IMR-90 (cell line): Measurements from ENCODE around the gene TRABD2A. TPM values are rescaled to one million over a fixed set of nuclear protein-coding genes. Genes with fewer than 3 reads are reported as not detected.

Experiments
- ATAC-seq: fragments of 200-7000 bp; cut with Tn5 transposase; 2 replicates; pipeline ENCODE4 v1.9.1; 2020; ENCODE audit warnings: low read depth, mild to moderate bottlenecking, moderate library complexity
- BruUV-seq: library from RNA; stranded (reverse); fragments of 400-500 nt; replicated peaks from 2 replicates; lab custom pipeline; 2021; lab: Mats Ljungman, UMichigan
- CTCF ChIA-PET: fragments of 300-600 bp; formaldehyde crosslinking; extraction: SDS; loops from one replicate; lab custom pipeline; 2021; ENCODE audit warnings: antibody characterized with exemption; lab: Yijun Ruan, JAX
- POLR2A ChIA-PET: fragments of 300-600 bp; sonication (Branson Sonifier 250); formaldehyde crosslinking; loops from one replicate; lab custom pipeline; 2022; ENCODE audit warnings: antibody characterized with exemption; ENCODE audit not compliant: unreplicated experiment; lab: Charles Lee
- DNase-seq: peaks from one replicate; pipeline ENCODE4 v3.0.0; 2013
- H2AFZ ChIP-seq: replicated peaks from 2 replicates; pipeline ENCODE3; 2013; ENCODE audit warnings: low read length, mild to moderate bottlenecking; ENCODE audit not compliant: poor library complexity
- H2AK5ac ChIP-seq: 2 replicates; pipeline ENCODE4 v1.6.1; 2013; ENCODE audit warnings: low read depth, low read length, inconsistent platforms
- H2AK9ac ChIP-seq: replicated peaks from 2 replicates; pipeline ENCODE3; 2013; ENCODE audit warnings: mild to moderate bottlenecking, low read depth, low read length, moderate library complexity; ENCODE audit not compliant: poor library complexity
- H2BK120ac ChIP-seq: 2 replicates; pipeline ENCODE4 v1.6.1; 2013; ENCODE audit warnings: low read depth, low read length, inconsistent platforms
- H2BK15ac ChIP-seq: 3 replicates; pipeline ENCODE4 v1.6.1; 2013; ENCODE audit warnings: low read depth, low read length, inconsistent platforms
- H2BK20ac ChIP-seq: 2 replicates; pipeline ENCODE4 v1.6.1; 2013; ENCODE audit warnings: low read depth, mild to moderate bottlenecking, inconsistent platforms, low read length, moderate library complexity
- H2BK5ac ChIP-seq: 2 replicates; pipeline ENCODE4 v1.6.1; 2013; ENCODE audit warnings: mild to moderate bottlenecking, low read depth, low read length, inconsistent platforms; ENCODE audit not compliant: poor library complexity, severe bottlenecking
- H3K14ac ChIP-seq: replicated peaks from 2 replicates; pipeline ENCODE4 v1.6.1; 2013; ENCODE audit warnings: low read depth, low read length, inconsistent platforms
- H3K18ac ChIP-seq: 2 replicates; pipeline ENCODE4 v1.6.1; 2013; ENCODE audit warnings: low read depth, low read length, control low read depth
- H3K23ac ChIP-seq: 2 replicates; pipeline ENCODE4 v1.6.1; 2013; ENCODE audit warnings: low read depth, low read length, inconsistent platforms
- H3K27ac ChIP-seq: 2 replicates; pipeline ENCODE4 v1.5.1; 2013; ENCODE audit warnings: mild to moderate bottlenecking, control low read depth, low read length; ENCODE audit not compliant: insufficient read depth
- H3K27me3 ChIP-seq: 2 replicates; pipeline ENCODE4 v1.6.1; 2013; ENCODE audit warnings: low read length; ENCODE audit not compliant: control insufficient read depth, insufficient read depth
- H3K36me3 ChIP-seq: 2 replicates; pipeline ENCODE4 v1.6.1; 2013; ENCODE audit warnings: low read length, mixed read lengths; ENCODE audit not compliant: control insufficient read depth, insufficient read depth
- H3K4ac ChIP-seq: 2 replicates; pipeline ENCODE4 v1.6.1; 2013; ENCODE audit warnings: low read depth, low read length, inconsistent platforms
- H3K4me1 ChIP-seq: 2 replicates; pipeline ENCODE4 v1.6.1; 2013; ENCODE audit warnings: low read length, mixed read lengths; ENCODE audit not compliant: control insufficient read depth, insufficient read depth
- H3K4me2 ChIP-seq: 2 replicates; pipeline ENCODE4 v1.6.1; 2013; ENCODE audit warnings: low read depth, mild to moderate bottlenecking, control low read depth, low read length, moderate library complexity
- H3K4me3 ChIP-seq: 2 replicates; pipeline ENCODE4 v1.5.1; 2013; ENCODE audit warnings: low read depth, mild to moderate bottlenecking, control low read depth, low read length, moderate library complexity; ENCODE audit not compliant: insufficient read depth
- H3K56ac ChIP-seq: 2 replicates; pipeline ENCODE4 v1.6.1; 2013; ENCODE audit warnings: low read length, inconsistent platforms; ENCODE audit not compliant: insufficient read depth; ENCODE audit errors: extremely low read depth
- H3K79me1 ChIP-seq, 2 experiments: 2 replicates each; pipeline ENCODE4 v1.6.1; 2013; ENCODE audit warnings: low read length in 2 of 2, inconsistent platforms in 1 of 2, low read depth in 1 of 2
- H3K9ac ChIP-seq: 2 replicates; pipeline ENCODE4 v1.6.1; 2013; ENCODE audit warnings: low read depth, low read length, control low read depth
- H3K9me1 ChIP-seq: 2 replicates; pipeline ENCODE4 v1.6.1; 2013; ENCODE audit warnings: low read length, inconsistent platforms; ENCODE audit not compliant: insufficient read depth
- H3K9me3 ChIP-seq: 2 replicates; pipeline ENCODE4 v1.6.1; 2013; ENCODE audit warnings: low read length; ENCODE audit not compliant: control insufficient read depth, insufficient read depth
- H4K20me1 ChIP-seq: 2 replicates; pipeline ENCODE4 v1.6.1; 2013; ENCODE audit warnings: low read length, inconsistent platforms; ENCODE audit not compliant: insufficient read depth
- H4K5ac ChIP-seq: 2 replicates; pipeline ENCODE4 v1.6.1; 2013; ENCODE audit warnings: mild to moderate bottlenecking, low read depth, low read length, control low read depth
- H4K8ac ChIP-seq, 2 experiments: 2 replicates each; pipeline ENCODE4 v1.6.1; 2013; ENCODE audit warnings: low read depth in 2 of 2, low read length in 2 of 2, control low read depth in 1 of 2, inconsistent platforms in 1 of 2
- H4K91ac ChIP-seq: 2 replicates; pipeline ENCODE4 v1.6.1; 2013; ENCODE audit warnings: low read depth, low read length, inconsistent platforms; ENCODE audit not compliant: insufficient read depth
- BHLHE40 ChIP-seq: fragments of 150-350 bp; IDR thresholded peaks from 2 replicates; pipeline ENCODE4 v1.6.1; 2016; ENCODE audit warnings: mild to moderate bottlenecking, low read depth, low read length
- CEBPB ChIP-seq: IDR thresholded peaks from 2 replicates; pipeline ENCODE4 v1.6.1; 2012; ENCODE audit warnings: low read depth, low read length, improper control_type of control experiment
- CTCF ChIP-seq: conservative IDR thresholded peaks from 2 replicates; pipeline ENCODE4 v1.5.1; 2012; ENCODE audit warnings: mild to moderate bottlenecking, low read depth, low read length, improper control_type of control experiment
- ELK1 ChIP-seq: fragments of 150-350 bp; IDR thresholded peaks from 2 replicates; pipeline ENCODE4 v1.6.1; 2016; ENCODE audit warnings: low read depth, mild to moderate bottlenecking, low read length, moderate library complexity, borderline replicate concordance
- MAFK ChIP-seq: IDR thresholded peaks from 2 replicates; pipeline ENCODE4 v1.6.1; 2012; ENCODE audit warnings: low read depth, low read length, improper control_type of control experiment
- MAZ ChIP-seq: IDR thresholded peaks from 2 replicates; pipeline ENCODE4 v1.6.1; 2012; ENCODE audit warnings: low read depth, mild to moderate bottlenecking, low read length, improper control_type of control experiment, moderate library complexity, borderline replicate concordance
- MXI1 ChIP-seq: IDR thresholded peaks from 2 replicates; pipeline ENCODE4 v1.6.1; 2012; ENCODE audit warnings: low read depth, mild to moderate bottlenecking, low read length, moderate library complexity, borderline replicate concordance
- NFE2L2 ChIP-seq: fragments of 150-350 bp; IDR thresholded peaks from 2 replicates; pipeline ENCODE4 v1.6.1; 2016; ENCODE audit warnings: low read depth, mild to moderate bottlenecking, low read length
- POLR2A ChIP-seq: IDR thresholded peaks from 2 replicates; pipeline ENCODE4 v1.6.1; 2012; ENCODE audit warnings: mild to moderate bottlenecking, low read depth, low read length
- RAD21 ChIP-seq: IDR thresholded peaks from 2 replicates; pipeline ENCODE4 v1.6.1; 2012; ENCODE audit warnings: low read length, improper control_type of control experiment
- RCOR1 ChIP-seq: IDR thresholded peaks from 2 replicates; pipeline ENCODE4 v1.6.1; 2012; ENCODE audit warnings: mild to moderate bottlenecking, low read length, improper control_type of control experiment; ENCODE audit not compliant: insufficient replicate concordance
- WGBS, 2 experiments: methylation state at CpG; one replicate each; pipeline versions ENCODE4 v1.1.5 to v1.1.7; 2013; ENCODE audit warnings: missing lambda C conversion rate in 2 of 2; ENCODE audit not compliant: insufficient read length in 1 of 2; ENCODE audit errors: extremely low coverage in 2 of 2; 5-methylcytosine and 5-hydroxymethylcytosine counted together
- dilution Hi-C: fragments of 300-500 bp; cut with HindIII; formaldehyde crosslinking; loops from one replicate; pipeline ENCODE4 v1.14.3; 2018; ENCODE audit warnings: low sequenced_read_pairs; ENCODE audit not compliant: unreplicated experiment
- in situ Hi-C: fragments of 300-500 bp; cut with MboI; formaldehyde crosslinking; loops from 3 replicates; pipeline ENCODE4 v1.14.3; 2019; ENCODE audit warnings: low sequenced_read_pairs, inconsistent platforms, mixed read lengths
- intact Hi-C: fragments of 100-400 bp; cut with micrococcal nuclease; formaldehyde crosslinking; loops from 2 replicates; pipeline ENCODE4 v1.10.0; 2022
- polyA plus RNA-seq, 3 experiments: library from polyadenylated mRNA; depleted of rRNA; stranded (reverse); fragments of >200 nt; gene quantifications; 2 replicates each; pipeline ENCODE4 v1.2.3, GENCODE V29; 2012; ENCODE audit warnings: low replicate concordance in 1 of 3
- total RNA-seq: library from RNA; depleted of rRNA; stranded (reverse); fragments of >200 nt; gene quantifications from 2 replicates; pipeline ENCODE4 v1.2.3, GENCODE V29; 2012

TRABD2A gene
- total and polyA plus RNA-seq, 2 of the 4 experiments (the other 2 are of a cell fraction), result 17.6 to 20.3 TPM

GRCh38 chr2:84878896-84879583, 1.8 kb downstream of the TRABD2A start:
- Histone ChIP-seq H3K4me2 (peak overlapping the region; percentile 65), H4K5ac (no peak overlapping the region), H3K79me1 (peaks cover 27 to 52% of the 10 kb centered on the region in 2 experiments; a peak in 3 of 4 replicates), H3K9me1 (peaks cover 11% of the 10 kb centered on the region; the same call in 1 of the 2 replicates), H3K9ac (peak overlapping the region; percentile 25; the same call in 1 of the 2 replicates), H2BK20ac (peak overlapping the region; percentile 57; the same call in 1 of the 2 replicates), H3K4me3 (peak overlapping the region; percentile 91; the same call in 1 of the 2 replicates), H3K9me3 (no peaks in the 10 kb centered on the region), H3K36me3 (peaks cover 6% of the 10 kb centered on the region), H3K23ac (peak overlapping the region; percentile 79), H4K20me1 (no peaks in the 10 kb centered on the region), H3K56ac (no peak overlapping the region), H3K4ac (peak overlapping the region; percentile 47; the same call in 1 of the 2 replicates), H2BK5ac (no peak overlapping the region), H2BK120ac (peak overlapping the region; percentile 32; the same call in 1 of the 2 replicates), H4K8ac (peak overlapping the region in 1 of 2 experiments; percentile 28; a peak in 1 of 4 replicates), H4K91ac (no peak overlapping the region; the same call in 1 of the 2 replicates), H3K27me3 (no peaks in the 10 kb centered on the region), H3K27ac (no peak overlapping the region), H2AFZ (no peak overlapping the region), H3K4me1 (peaks cover 16% of the 10 kb centered on the region), H3K14ac (peak overlapping the region; percentile 58), H2AK9ac (peak overlapping the region; percentile 52), H2BK15ac (0 out of 3 replicates have a peak overlapping the region, but pooled peaks have one; percentile 26), H3K18ac (no peak overlapping the region), H2AK5ac (0 out of 2 replicates have a peak overlapping the region, but pooled peaks have one; percentile 64)
- 82% methylated on average over 4 of the region's 7 CpGs; no CpG with 5 or more reads in 1 of the 2 experiments for WGBS, 2 experiments
- BruUV-seq, result no TSS peak
- no peak for ATAC-seq
- POLR2A ChIA-PET, result interaction anchor here (0.5 kb wide), 1 partner anchor 9 kb away, joined by 3 read pairs; no protein-coding TSS in a partner anchor
- TF ChIP-seq POLR2A (no peak), MAFK (no peak), BHLHE40 (no peak), RAD21 (no peak), NFE2L2 (no peak), MAZ (no peak), CEBPB (no peak), ELK1 (no peak), CTCF (no peak), MXI1 (no peak), RCOR1 (no peak)
- CTCF ChIA-PET, result interaction anchor here (1.0 kb wide), 1 partner anchor 14 kb away, joined by 3 read pairs; no protein-coding TSS in a partner anchor
- in situ Hi-C loops (no loop called here), dilution Hi-C loops (no loop called here), intact Hi-C loops (no loop called here)
- peak; percentile 48 for DNase-seq
